Heart left ventricle (tissue), 16 donors: ENCODE measurements around the gene PLCD1. TPM values are rescaled to one million over a fixed set of nuclear protein-coding genes. Genes with fewer than 3 reads are reported as not detected.

ENCODE experiments used
- ATAC-seq, 4 donors: fragments of 200-7000 bp; cut with Tn5 transposase; one replicate each; pipeline ENCODE4 v1.9.1; 2020 to 2022; ENCODE audit warnings: moderate library complexity in 4 of 4, mild to moderate bottlenecking in 3 of 4, moderate number of reproducible peaks in 1 of 4
- DNase-seq, 5 donors: peaks; one replicate each; pipeline ENCODE4 v3.0.0-alpha.2; 2020
- H3K27ac ChIP-seq, 12 donors: fragments of 200-600 bp; sonication (generic) in 4 of 12; one replicate each; pipeline versions ENCODE4 v1.5.0 to v1.8.0; 2016 to 2022; ENCODE audit warnings: mild to moderate bottlenecking in 2 of 12
- H3K27me3 ChIP-seq, 9 donors: fragments of 200-600 bp; sonication (generic) in 2 of 9; one replicate each; pipeline versions ENCODE4 v1.5.1 to v1.8.0; 2016 to 2022; ENCODE audit warnings: mild to moderate bottlenecking in 3 of 9
- H3K36me3 ChIP-seq, 9 donors: fragments of 200-600 bp; sonication (generic) in 2 of 9; one replicate each; pipeline versions ENCODE4 v1.5.0 to v1.8.0; 2018 to 2022; ENCODE audit warnings: mild to moderate bottlenecking in 2 of 9
- H3K4me1 ChIP-seq, 12 donors: fragments of 200-600 bp; sonication (generic) in 4 of 12; one replicate each; pipeline versions ENCODE4 v1.5.0 to v1.8.0; 2016 to 2022; ENCODE audit warnings: mild to moderate bottlenecking in 3 of 12
- H3K4me3 ChIP-seq, 12 donors: fragments of 200-600 bp; sonication (generic) in 4 of 12; one replicate each; pipeline versions ENCODE4 v1.5.0 to v1.8.0; 2017 to 2022; ENCODE audit warnings: mild to moderate bottlenecking in 9 of 12, moderate library complexity in 4 of 12
- H3K9me3 ChIP-seq, 12 donors: fragments of 200-600 bp; sonication (generic) in 4 of 12; one replicate each; pipeline versions ENCODE4 v1.5.0 to v1.8.0; 2016 to 2022; ENCODE audit warnings: mild to moderate bottlenecking in 1 of 12
- POLR2A ChIP-seq, 2 donors: fragments of 450-650 bp; IDR thresholded peaks; one replicate each; pipeline ENCODE4 v1.6.1; 2017; ENCODE audit warnings: antibody characterized with exemption in 2 of 2, mild to moderate bottlenecking in 2 of 2, moderate library complexity in 2 of 2
- WGBS, 4 donors: extraction: QIAGEN DNeasy Blood & Tissue Kit in 2 of 4; methylation state at CpG; one replicate each; pipeline versions ENCODE4 v1.1.5 to v1.1.7; 2013 to 2018; 5-methylcytosine and 5-hydroxymethylcytosine counted together
- intact Hi-C, 10 donors: fragments of 100-400 bp; cut with DNase I; formaldehyde crosslinking; loops; one replicate each; pipeline versions ENCODE4 v1.11.1 to v1.14.2; 2022
- polyA plus RNA-seq, 2 donors: library from polyadenylated mRNA; stranded (reverse); fragments of 200-250 nt; gene quantifications; one replicate each; pipeline ENCODE4 v1.2.3, GENCODE V29; 2013
- total RNA-seq, 9 donors: library from RNA; depleted of rRNA in 2 of 9; stranded (reverse); fragments of >200 nt in 2 of 9; fragmentation: NEBNext Ultra II Directional in 3 of 9; extraction: Animal tissue kit (Norgen Biotek cat#: 25700) in 3 of 9; gene quantifications; one replicate each; pipeline versions ENCODE4 v1.1.0 to v1.2.4, GENCODE V29; 2016 to 2023
- TF ChIP-seq, protein P1 (sequence below), 12 donors: fragments of 200-600 bp; sonication (generic) in 4 of 12; IDR thresholded peaks; one replicate each; pipeline versions ENCODE4 v1.5.0 to v1.8.0; 2018 to 2022; ENCODE audit warnings: antibody characterized with exemption in 12 of 12, mild to moderate bottlenecking in 5 of 12
- donor health status: ischemic (EF 13 %, LVEDD 7.1; RV severe dilation, severe dysfunction).
- donor health status: healthy with polysubstance abuse.
- donor health status: DM: no; HTN: yes; CAD: no.
- donor health status: DM: no; HTN: no; CAD: no.
- donor health status: ischemic (EF 25% LVEDD 6.9; RV normal size, moderate dysfunction).
- donor health status: ischemic (EF 25% LVEDD 5.7; RV mildly dilated, moderate dysfunction).
- donor health status: healthy.
- donor health status: DM: yes; HTN: yes; CAD: no.
- donor health status: ischemic (EF 35%, LVEDD 5.7; RV mildly dilated, moderate dysfunction).
- donor health status: nonischemic (EF 11% LVEDD 7.7; RV severe dilation, severe dysfunction).
- donor health status: DM: yes; HTN: yes; CAD: no.
- donor health status: PGD.
- donor health status: ischemic (EF 29% LVEDD 5.4; RV normal size, mild dysfunction).
- donor health status: nonischemic (EF 23%, LVEDD 6.1; RV moderate dilation, normal function).

PLCD1 gene
- total and polyA plus RNA-seq, 11 donors = 8.1 to 14.9 (median 11.6) TPM

- H3K27me3 ChIP-seq = no peaks in the 10 kb centered on the region
- no peak for DNase-seq
- H3K9me3 ChIP-seq = no peaks in the 10 kb centered on the region
- TF ChIP-seq, protein P1, sequence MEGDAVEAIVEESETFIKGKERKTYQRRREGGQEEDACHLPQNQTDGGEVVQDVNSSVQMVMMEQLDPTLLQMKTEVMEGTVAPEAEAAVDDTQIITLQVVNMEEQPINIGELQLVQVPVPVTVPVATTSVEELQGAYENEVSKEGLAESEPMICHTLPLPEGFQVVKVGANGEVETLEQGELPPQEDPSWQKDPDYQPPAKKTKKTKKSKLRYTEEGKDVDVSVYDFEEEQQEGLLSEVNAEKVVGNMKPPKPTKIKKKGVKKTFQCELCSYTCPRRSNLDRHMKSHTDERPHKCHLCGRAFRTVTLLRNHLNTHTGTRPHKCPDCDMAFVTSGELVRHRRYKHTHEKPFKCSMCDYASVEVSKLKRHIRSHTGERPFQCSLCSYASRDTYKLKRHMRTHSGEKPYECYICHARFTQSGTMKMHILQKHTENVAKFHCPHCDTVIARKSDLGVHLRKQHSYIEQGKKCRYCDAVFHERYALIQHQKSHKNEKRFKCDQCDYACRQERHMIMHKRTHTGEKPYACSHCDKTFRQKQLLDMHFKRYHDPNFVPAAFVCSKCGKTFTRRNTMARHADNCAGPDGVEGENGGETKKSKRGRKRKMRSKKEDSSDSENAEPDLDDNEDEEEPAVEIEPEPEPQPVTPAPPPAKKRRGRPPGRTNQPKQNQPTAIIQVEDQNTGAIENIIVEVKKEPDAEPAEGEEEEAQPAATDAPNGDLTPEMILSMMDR (IDR thresholded peaks at IDR 0.05) = no peak
- TF ChIP-seq POLR2A (IDR thresholded peaks at IDR 0.05) = no peak
- peaks cover 0 to 47% (median 28%) of the 10 kb centered on the region in 12 donors for H3K4me1 ChIP-seq
- H3K27ac ChIP-seq = no peak overlapping the region
- ATAC-seq = no peak
- H3K4me3 ChIP-seq = no peak overlapping the region
- H3K36me3 ChIP-seq = peaks cover 0 to 40% (median 28%) of the 10 kb centered on the region in 9 donors
- intact Hi-C loops = loop anchor here in 2 of 10 donors (2.0 to 10.0 kb wide), 2 partner anchors 117 to 527 kb away; no protein-coding TSS in a partner anchor
Observed at GRCh38 chr3:37971467-37971866, 58.0 kb downstream of the PLCD1 start.

GRCh38 chr3:37970802-37971201, 58.6 kb downstream of the PLCD1 start:
- peak overlapping the region in 1 of 12 donors; percentile 70 for H3K27ac ChIP-seq
- 89 to 96% (median 95%) methylated on average over 5 of the region's 5 CpGs for WGBS, 4 donors

DNA sequence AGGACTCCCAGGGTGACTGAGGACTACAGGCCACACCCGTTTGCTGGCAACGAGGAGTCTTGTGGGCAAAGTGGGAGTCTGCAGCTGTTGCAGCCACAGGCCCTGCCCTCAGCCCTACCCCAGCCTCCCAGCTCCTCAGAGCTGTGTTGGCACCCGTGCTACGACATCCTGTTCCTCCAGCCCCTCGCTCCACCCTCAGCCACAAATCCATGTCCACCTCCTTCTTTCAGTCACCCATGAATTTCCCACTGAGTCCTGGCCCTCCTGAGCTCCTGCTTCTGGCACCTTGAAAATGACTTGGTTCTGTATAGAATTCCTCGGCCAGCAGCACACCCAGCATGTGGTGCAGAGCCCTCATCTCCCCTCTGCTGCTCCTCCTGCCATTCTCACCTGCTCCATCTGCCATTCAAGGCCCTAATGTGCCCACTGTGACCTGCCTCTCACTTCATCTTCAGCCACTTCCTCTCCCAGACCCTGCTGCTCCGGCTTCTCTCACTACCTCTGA, 59.8 kb downstream of the PLCD1 start:
- peaks cover 0 to 44% (median 27%) of the 10 kb centered on the region in 12 donors for H3K4me1 ChIP-seq
- ATAC-seq (peak in 3 of 4 donors; percentile 5 to 16 (median 5)), DNase-seq (no peak)
- no peak overlapping the region for H3K4me3 ChIP-seq
- intact Hi-C loops = loop anchor here in 2 of 10 donors (2.0 to 10.0 kb wide), 2 partner anchors 115 to 525 kb away; no protein-coding TSS in a partner anchor
- TF ChIP-seq, protein P1 (IDR thresholded peaks at IDR 0.05) = no peak
- no peak for TF ChIP-seq POLR2A (IDR thresholded peaks at IDR 0.05)
- peak overlapping the region in 11 of 12 donors; percentile 37 to 77 (median 60) for H3K27ac ChIP-seq
- no peaks in the 10 kb centered on the region for H3K9me3 ChIP-seq
- H3K36me3 ChIP-seq = peaks cover 0 to 35% (median 21%) of the 10 kb centered on the region in 9 donors
- no peaks in the 10 kb centered on the region for H3K27me3 ChIP-seq
- 52 to 75% (median 64%) methylated on average over 5 to 7 of the region's 7 CpGs for WGBS, 4 donors

More at GRCh38 chr3:37970802-37971201, 58.6 kb downstream of the PLCD1 start:
- Histone ChIP-seq H3K27me3 (no peaks in the 10 kb centered on the region), H3K36me3 (peaks cover 0 to 36% (median 21%) of the 10 kb centered on the region in 9 donors), H3K9me3 (no peaks in the 10 kb centered on the region), H3K4me1 (peaks cover 0 to 47% (median 28%) of the 10 kb centered on the region in 12 donors), H3K4me3 (no peak overlapping the region)
- TF ChIP-seq, protein P1 (IDR thresholded peaks at IDR 0.05) = no peak
- TF ChIP-seq POLR2A (IDR thresholded peaks at IDR 0.05) = no peak
- no peak for ATAC-seq
- no peak for DNase-seq
- intact Hi-C loops = loop anchor here in 2 of 10 donors (2.0 to 10.0 kb wide), 2 partner anchors 116 to 526 kb away; no protein-coding TSS in a partner anchor

- Histone ChIP-seq H3K9me3 (no peaks in the 10 kb centered on the region), H3K27ac (peak overlapping the region; percentile 13 to 77 (median 59)), H3K4me1 (peaks cover 0 to 40% (median 27%) of the 10 kb centered on the region in 12 donors), H3K36me3 (peaks cover 0 to 34% (median 21%) of the 10 kb centered on the region in 9 donors), H3K4me3 (no peak overlapping the region), H3K27me3 (no peaks in the 10 kb centered on the region)
- intact Hi-C loops = no loop called here
- 54 to 64% (median 60%) methylated on average over 9 to 15 of the region's 15 CpGs for WGBS, 4 donors
- ATAC-seq = peak; percentile 18 to 64 (median 24)
- no peak for DNase-seq
- TF ChIP-seq POLR2A (IDR thresholded peaks at IDR 0.05) = no peak
- TF ChIP-seq, protein P1 (IDR thresholded peaks at IDR 0.05) = no peak
Observed at GRCh38 chr3:37968813-37969595, 60.4 kb downstream of the PLCD1 start.
